IMR-90 (cell line): ENCODE results near the gene TKFC. TPM values are rescaled to one million over a fixed set of nuclear protein-coding genes. Genes with fewer than 3 reads are reported as not detected.

Experiments
- ATAC-seq: fragments of 200-7000 bp; cut with Tn5 transposase; 2 replicates; pipeline ENCODE4 v1.9.1; 2020; ENCODE audit warnings: low read depth, mild to moderate bottlenecking, moderate library complexity
- BruUV-seq: library from RNA; stranded (reverse); fragments of 400-500 nt; replicated peaks from 2 replicates; lab custom pipeline; 2021; lab: Mats Ljungman, UMichigan
- CTCF ChIA-PET: fragments of 300-600 bp; formaldehyde crosslinking; extraction: SDS; loops from one replicate; lab custom pipeline; 2021; ENCODE audit warnings: antibody characterized with exemption; lab: Yijun Ruan, JAX
- POLR2A ChIA-PET: fragments of 300-600 bp; sonication (Branson Sonifier 250); formaldehyde crosslinking; loops from one replicate; lab custom pipeline; 2022; ENCODE audit warnings: antibody characterized with exemption; ENCODE audit not compliant: unreplicated experiment; lab: Charles Lee
- DNase-seq: peaks from one replicate; pipeline ENCODE4 v3.0.0; 2013
- H2AFZ ChIP-seq: replicated peaks from 2 replicates; pipeline ENCODE3; 2013; ENCODE audit warnings: low read length, mild to moderate bottlenecking; ENCODE audit not compliant: poor library complexity
- H2AK5ac ChIP-seq: 2 replicates; pipeline ENCODE4 v1.6.1; 2013; ENCODE audit warnings: low read depth, low read length, inconsistent platforms
- H2AK9ac ChIP-seq: replicated peaks from 2 replicates; pipeline ENCODE3; 2013; ENCODE audit warnings: mild to moderate bottlenecking, low read depth, low read length, moderate library complexity; ENCODE audit not compliant: poor library complexity
- H2BK120ac ChIP-seq: 2 replicates; pipeline ENCODE4 v1.6.1; 2013; ENCODE audit warnings: low read depth, low read length, inconsistent platforms
- H2BK15ac ChIP-seq: 3 replicates; pipeline ENCODE4 v1.6.1; 2013; ENCODE audit warnings: low read depth, low read length, inconsistent platforms
- H2BK20ac ChIP-seq: 2 replicates; pipeline ENCODE4 v1.6.1; 2013; ENCODE audit warnings: low read depth, mild to moderate bottlenecking, inconsistent platforms, low read length, moderate library complexity
- H2BK5ac ChIP-seq: 2 replicates; pipeline ENCODE4 v1.6.1; 2013; ENCODE audit warnings: mild to moderate bottlenecking, low read depth, low read length, inconsistent platforms; ENCODE audit not compliant: poor library complexity, severe bottlenecking
- H3K14ac ChIP-seq: replicated peaks from 2 replicates; pipeline ENCODE4 v1.6.1; 2013; ENCODE audit warnings: low read depth, low read length, inconsistent platforms
- H3K18ac ChIP-seq: 2 replicates; pipeline ENCODE4 v1.6.1; 2013; ENCODE audit warnings: low read depth, low read length, control low read depth
- H3K23ac ChIP-seq: 2 replicates; pipeline ENCODE4 v1.6.1; 2013; ENCODE audit warnings: low read depth, low read length, inconsistent platforms
- H3K27ac ChIP-seq: 2 replicates; pipeline ENCODE4 v1.5.1; 2013; ENCODE audit warnings: mild to moderate bottlenecking, control low read depth, low read length; ENCODE audit not compliant: insufficient read depth
- H3K27me3 ChIP-seq: 2 replicates; pipeline ENCODE4 v1.6.1; 2013; ENCODE audit warnings: low read length; ENCODE audit not compliant: control insufficient read depth, insufficient read depth
- H3K36me3 ChIP-seq: 2 replicates; pipeline ENCODE4 v1.6.1; 2013; ENCODE audit warnings: low read length, mixed read lengths; ENCODE audit not compliant: control insufficient read depth, insufficient read depth
- H3K4ac ChIP-seq: 2 replicates; pipeline ENCODE4 v1.6.1; 2013; ENCODE audit warnings: low read depth, low read length, inconsistent platforms
- H3K4me1 ChIP-seq: 2 replicates; pipeline ENCODE4 v1.6.1; 2013; ENCODE audit warnings: low read length, mixed read lengths; ENCODE audit not compliant: control insufficient read depth, insufficient read depth
- H3K4me2 ChIP-seq: 2 replicates; pipeline ENCODE4 v1.6.1; 2013; ENCODE audit warnings: low read depth, mild to moderate bottlenecking, control low read depth, low read length, moderate library complexity
- H3K4me3 ChIP-seq: 2 replicates; pipeline ENCODE4 v1.5.1; 2013; ENCODE audit warnings: low read depth, mild to moderate bottlenecking, control low read depth, low read length, moderate library complexity; ENCODE audit not compliant: insufficient read depth
- H3K56ac ChIP-seq: 2 replicates; pipeline ENCODE4 v1.6.1; 2013; ENCODE audit warnings: low read length, inconsistent platforms; ENCODE audit not compliant: insufficient read depth; ENCODE audit errors: extremely low read depth
- H3K79me1 ChIP-seq, 2 experiments: 2 replicates each; pipeline ENCODE4 v1.6.1; 2013; ENCODE audit warnings: low read length in 2 of 2, inconsistent platforms in 1 of 2, low read depth in 1 of 2
- H3K9ac ChIP-seq: 2 replicates; pipeline ENCODE4 v1.6.1; 2013; ENCODE audit warnings: low read depth, low read length, control low read depth
- H3K9me1 ChIP-seq: 2 replicates; pipeline ENCODE4 v1.6.1; 2013; ENCODE audit warnings: low read length, inconsistent platforms; ENCODE audit not compliant: insufficient read depth
- H3K9me3 ChIP-seq: 2 replicates; pipeline ENCODE4 v1.6.1; 2013; ENCODE audit warnings: low read length; ENCODE audit not compliant: control insufficient read depth, insufficient read depth
- H4K20me1 ChIP-seq: 2 replicates; pipeline ENCODE4 v1.6.1; 2013; ENCODE audit warnings: low read length, inconsistent platforms; ENCODE audit not compliant: insufficient read depth
- H4K5ac ChIP-seq: 2 replicates; pipeline ENCODE4 v1.6.1; 2013; ENCODE audit warnings: mild to moderate bottlenecking, low read depth, low read length, control low read depth
- H4K8ac ChIP-seq, 2 experiments: 2 replicates each; pipeline ENCODE4 v1.6.1; 2013; ENCODE audit warnings: low read depth in 2 of 2, low read length in 2 of 2, control low read depth in 1 of 2, inconsistent platforms in 1 of 2
- H4K91ac ChIP-seq: 2 replicates; pipeline ENCODE4 v1.6.1; 2013; ENCODE audit warnings: low read depth, low read length, inconsistent platforms; ENCODE audit not compliant: insufficient read depth
- BHLHE40 ChIP-seq: fragments of 150-350 bp; IDR thresholded peaks from 2 replicates; pipeline ENCODE4 v1.6.1; 2016; ENCODE audit warnings: mild to moderate bottlenecking, low read depth, low read length
- CEBPB ChIP-seq: IDR thresholded peaks from 2 replicates; pipeline ENCODE4 v1.6.1; 2012; ENCODE audit warnings: low read depth, low read length, improper control_type of control experiment
- FOS ChIP-seq: fragments of 150-350 bp; IDR thresholded peaks from 2 replicates; pipeline ENCODE4 v1.6.1; 2016; ENCODE audit warnings: low read depth, low read length
- MAFK ChIP-seq: IDR thresholded peaks from 2 replicates; pipeline ENCODE4 v1.6.1; 2012; ENCODE audit warnings: low read depth, low read length, improper control_type of control experiment
- MXI1 ChIP-seq: IDR thresholded peaks from 2 replicates; pipeline ENCODE4 v1.6.1; 2012; ENCODE audit warnings: low read depth, mild to moderate bottlenecking, low read length, moderate library complexity, borderline replicate concordance
- POLR2A ChIP-seq: IDR thresholded peaks from 2 replicates; pipeline ENCODE4 v1.6.1; 2012; ENCODE audit warnings: mild to moderate bottlenecking, low read depth, low read length
- USF2 ChIP-seq: fragments of 150-350 bp; IDR thresholded peaks from 2 replicates; pipeline ENCODE4 v1.6.1; 2017; ENCODE audit warnings: mild to moderate bottlenecking, antibody characterized with exemption, low read length, low read depth
- dilution Hi-C: fragments of 300-500 bp; cut with HindIII; formaldehyde crosslinking; loops from one replicate; pipeline ENCODE4 v1.14.3; 2018; ENCODE audit warnings: low sequenced_read_pairs; ENCODE audit not compliant: unreplicated experiment
- in situ Hi-C: fragments of 300-500 bp; cut with MboI; formaldehyde crosslinking; loops from 3 replicates; pipeline ENCODE4 v1.14.3; 2019; ENCODE audit warnings: low sequenced_read_pairs, inconsistent platforms, mixed read lengths
- intact Hi-C: fragments of 100-400 bp; cut with micrococcal nuclease; formaldehyde crosslinking; loops from 2 replicates; pipeline ENCODE4 v1.10.0; 2022
- polyA plus RNA-seq, 3 experiments: library from polyadenylated mRNA; depleted of rRNA; stranded (reverse); fragments of >200 nt; gene quantifications; 2 replicates each; pipeline ENCODE4 v1.2.3, GENCODE V29; 2012; ENCODE audit warnings: low replicate concordance in 1 of 3
- total RNA-seq: library from RNA; depleted of rRNA; stranded (reverse); fragments of >200 nt; gene quantifications from 2 replicates; pipeline ENCODE4 v1.2.3, GENCODE V29; 2012

Gene TKFC
- total and polyA plus RNA-seq, 2 of the 4 experiments (the other 2 are of a cell fraction): 10.4 to 30.8 TPM

GRCh38 chr11:61327669-61328071, 5.4 kb upstream of the TKFC start:
- Histone ChIP-seq H3K18ac (no peak overlapping the region), H2AK5ac (no peak overlapping the region), H3K56ac (no peak overlapping the region), H4K5ac (no peak overlapping the region), H3K4me3 (no peak overlapping the region), H3K79me1 (peaks cover 32 to 61% of the 10 kb centered on the region in 2 experiments), H3K36me3 (peaks cover 50% of the 10 kb centered on the region), H2BK20ac (no peak overlapping the region), H4K20me1 (peaks cover 50% of the 10 kb centered on the region; the same call in 1 of the 2 replicates), H3K9me1 (no peaks in the 10 kb centered on the region; the same call in 1 of the 2 replicates), H2BK15ac (no peak overlapping the region), H3K14ac (no peak overlapping the region), H2AK9ac (no peak overlapping the region), H3K9me3 (no peaks in the 10 kb centered on the region), H2BK5ac (no peak overlapping the region), H3K4me2 (no peak overlapping the region), H2AFZ (no peak overlapping the region), H3K27ac (no peak overlapping the region), H3K23ac (no peak overlapping the region), H3K27me3 (no peaks in the 10 kb centered on the region), H3K4ac (no peak overlapping the region), H3K4me1 (peaks cover 9% of the 10 kb centered on the region), H4K8ac (no peak overlapping the region), H3K9ac (no peak overlapping the region), H2BK120ac (no peak overlapping the region), H4K91ac (no peak overlapping the region)
- TF ChIP-seq BHLHE40 (no peak), MAFK (no peak), MXI1 (no peak), USF2 (no peak), FOS (no peak), POLR2A (no peak), CEBPB (no peak)
- in situ Hi-C loops (no loop called here), intact Hi-C loops (no loop called here), dilution Hi-C loops (no loop called here)
- no TSS peak for BruUV-seq
- POLR2A ChIA-PET: interaction anchor here (0.6 kb wide), 2 partner anchors 14 to 31 kb away, joined by 3 to 5 read pairs; no protein-coding TSS in a partner anchor
- ATAC-seq: peak; percentile 36
- CTCF ChIA-PET: interaction anchor here (1.0 to 1.6 kb wide), 2 partner anchors 9 to 58 kb away, joined by 3 to 7 read pairs; no protein-coding TSS in a partner anchor
- DNase-seq: peak; percentile 57
